ENCODE results near the gene RUNX1.

The RUNX1 gene

DNA sequence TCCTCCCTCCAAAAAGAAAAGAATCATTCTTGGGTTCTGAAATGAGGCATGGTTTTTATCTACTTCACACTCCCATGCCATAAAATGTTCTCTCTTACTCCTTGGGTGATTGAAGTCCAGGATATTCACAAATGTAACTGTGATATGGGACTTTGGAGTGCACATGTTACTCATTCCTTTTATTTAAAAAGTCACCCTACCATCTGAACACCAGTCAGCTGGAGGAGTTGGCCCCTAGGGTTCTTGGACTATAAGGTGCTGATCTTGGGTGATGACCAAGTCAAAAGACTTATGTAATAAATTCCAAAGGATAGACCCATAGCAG lies 251.9 kb downstream of the RUNX1 start:
- DNase-seq: no peak
- TF ChIP-seq GATA1 (IDR thresholded peaks at IDR 0.05; ENCODE audit: low read depth, low read length) (no peak), POLR2A (IDR thresholded peaks at IDR 0.05; ENCODE audit: low read length) (no peak)

DNA sequence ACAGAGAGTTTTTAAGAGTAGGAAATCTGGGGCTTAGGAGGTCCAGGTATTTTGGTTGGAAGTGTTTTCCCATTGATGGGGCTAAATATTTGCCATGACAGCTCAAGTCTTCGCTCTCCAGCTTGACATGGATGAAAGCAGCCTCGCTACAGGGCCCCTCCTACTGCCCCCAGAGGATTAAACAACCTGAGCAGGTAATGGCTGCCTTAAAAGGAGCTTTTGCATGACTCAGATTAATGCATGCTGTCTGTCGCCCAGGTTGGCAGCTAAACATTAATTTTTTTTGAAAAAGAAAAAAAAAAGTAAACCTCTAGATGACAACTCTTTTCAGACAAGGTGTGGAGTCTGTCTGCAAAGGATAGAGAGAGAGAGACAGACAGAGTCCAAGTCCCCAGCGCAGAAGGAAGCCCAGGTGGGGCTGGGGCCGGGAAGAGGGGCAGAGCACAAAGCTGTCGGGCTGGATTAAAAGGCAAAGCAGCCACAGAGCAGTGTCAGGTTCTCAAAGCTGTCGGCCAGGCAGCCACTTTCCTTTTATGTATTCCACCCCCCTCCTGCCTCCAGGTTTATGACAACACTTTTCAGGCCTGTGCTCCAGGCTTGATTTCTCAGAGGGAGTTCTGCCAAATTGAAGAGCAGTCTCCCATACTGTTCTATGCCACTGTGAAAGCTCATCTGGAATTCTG lies 252.4 kb downstream of the RUNX1 start:
- no peak for TF ChIP-seq GATA1 (IDR thresholded peaks at IDR 0.05; ENCODE audit: low read depth, low read length)
- TF ChIP-seq POLR2A (IDR thresholded peaks at IDR 0.05; ENCODE audit: low read length): no peak
- DNase-seq: no peak

GRCh38 chr21:34795548-34796180 lies 253.4 kb downstream of the RUNX1 start:
- no peak for DNase-seq
- no peak for TF ChIP-seq GATA1 (IDR thresholded peaks at IDR 0.05; ENCODE audit: low read depth, low read length)
- no peak for TF ChIP-seq POLR2A (IDR thresholded peaks at IDR 0.05; ENCODE audit: low read length)

GRCh38 chr21:34795175-34795547 lies 253.9 kb downstream of the RUNX1 start:
- no peak for DNase-seq
- no peak for TF ChIP-seq POLR2A (IDR thresholded peaks at IDR 0.05; ENCODE audit: low read length)
- TF ChIP-seq GATA1 (IDR thresholded peaks at IDR 0.05; ENCODE audit: low read depth, low read length): no peak

DNA sequence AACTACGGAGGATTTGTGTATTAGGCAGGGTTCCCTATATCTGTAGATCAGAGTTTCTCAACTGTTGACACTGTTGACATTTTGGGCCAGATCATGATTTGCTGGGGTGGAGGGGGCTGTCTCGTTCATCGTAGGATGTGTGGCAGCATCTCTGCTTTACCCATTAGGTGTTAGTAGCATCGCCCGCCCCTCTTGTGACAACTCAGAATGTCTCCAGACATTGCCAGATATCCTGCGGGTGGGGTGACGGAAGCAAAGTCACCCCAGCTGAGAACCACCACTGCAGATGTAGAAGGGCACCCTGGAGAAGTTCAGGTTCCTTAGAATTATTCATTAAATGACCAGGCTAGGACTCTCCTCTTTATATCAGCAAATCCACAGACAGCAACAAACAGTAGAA lies 254.4 kb downstream of the RUNX1 start:
- TF ChIP-seq GATA1 (IDR thresholded peaks at IDR 0.05; ENCODE audit: low read depth, low read length) (no peak), POLR2A (IDR thresholded peaks at IDR 0.05; ENCODE audit: low read length) (no peak)
- no peak for DNase-seq

DNA sequence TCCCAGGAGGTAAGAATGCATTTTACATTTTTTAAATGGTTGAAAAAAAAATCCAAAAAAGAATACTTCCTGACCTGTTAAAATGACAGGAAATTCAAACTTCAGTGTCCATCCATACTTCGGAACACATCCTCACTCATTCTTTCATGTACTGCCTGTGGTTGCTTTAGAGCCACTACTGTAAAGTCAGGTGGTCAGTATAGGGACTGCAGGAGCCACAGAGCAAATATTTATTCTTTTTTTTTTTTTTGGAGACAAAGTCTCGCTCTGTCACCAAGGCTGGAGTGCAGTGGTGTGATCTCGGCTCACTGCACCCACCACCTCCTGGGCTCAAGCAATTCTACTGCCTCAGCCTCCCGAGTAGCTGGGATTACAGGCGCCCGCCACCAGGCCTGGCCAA lies 255.6 kb downstream of the RUNX1 start:
- no peak for DNase-seq

GRCh38 chr21:34792504-34793089 lies 256.5 kb downstream of the RUNX1 start:
- TF ChIP-seq POLR2A (IDR thresholded peaks at IDR 0.05; ENCODE audit: low read length) (no peak), GATA1 (IDR thresholded peaks at IDR 0.05; ENCODE audit: low read depth, low read length) (no peak)
- no peak for DNase-seq

More for the DNA sequence above, 255.6 kb downstream of the RUNX1 start:
- TF ChIP-seq GATA1 (IDR thresholded peaks at IDR 0.05; ENCODE audit: low read depth, low read length) (no peak), POLR2A (IDR thresholded peaks at IDR 0.05; ENCODE audit: low read length) (no peak)

DNA sequence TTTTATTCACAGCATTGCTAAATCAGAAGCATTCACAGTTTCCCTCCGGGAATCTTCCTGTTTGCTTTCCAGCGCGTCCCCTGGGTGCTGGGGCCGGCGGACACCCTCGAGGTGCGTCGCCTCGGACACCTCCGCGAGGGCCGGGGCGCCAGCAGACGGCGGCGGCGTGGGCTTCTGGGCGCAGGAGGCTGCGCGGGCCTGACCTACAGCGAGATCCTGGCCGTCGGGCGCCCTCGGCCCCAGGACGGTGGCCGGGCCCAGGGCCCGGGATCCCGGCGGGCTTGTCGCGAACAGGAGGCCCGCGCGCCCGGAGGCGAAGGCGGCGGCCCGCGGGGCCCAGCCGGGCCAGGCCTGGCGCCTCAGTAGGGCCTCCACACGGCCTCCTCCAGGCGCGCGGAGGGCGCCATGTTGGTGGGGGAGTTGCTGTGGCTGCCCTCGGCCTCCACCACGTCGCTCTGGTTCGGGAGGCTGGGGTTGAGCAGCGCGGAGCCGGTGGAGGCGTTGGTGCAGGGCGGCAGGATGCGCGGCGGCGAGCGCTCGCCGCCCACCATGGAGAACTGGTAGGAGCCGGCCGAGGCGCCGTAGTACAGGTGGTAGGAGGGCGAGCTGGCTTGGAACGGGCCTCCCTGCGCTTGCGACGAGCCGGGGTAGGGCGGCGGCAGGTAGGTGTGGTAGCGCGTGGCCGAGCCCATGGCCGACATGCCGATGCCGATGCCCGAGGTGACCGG lies 257.2 kb downstream of the RUNX1 start:
- TF ChIP-seq POLR2A (IDR thresholded peaks at IDR 0.05; ENCODE audit: low read length) (no peak), GATA1 (IDR thresholded peaks at IDR 0.05; ENCODE audit: low read depth, low read length) (no peak)
- no peak for DNase-seq

DNA sequence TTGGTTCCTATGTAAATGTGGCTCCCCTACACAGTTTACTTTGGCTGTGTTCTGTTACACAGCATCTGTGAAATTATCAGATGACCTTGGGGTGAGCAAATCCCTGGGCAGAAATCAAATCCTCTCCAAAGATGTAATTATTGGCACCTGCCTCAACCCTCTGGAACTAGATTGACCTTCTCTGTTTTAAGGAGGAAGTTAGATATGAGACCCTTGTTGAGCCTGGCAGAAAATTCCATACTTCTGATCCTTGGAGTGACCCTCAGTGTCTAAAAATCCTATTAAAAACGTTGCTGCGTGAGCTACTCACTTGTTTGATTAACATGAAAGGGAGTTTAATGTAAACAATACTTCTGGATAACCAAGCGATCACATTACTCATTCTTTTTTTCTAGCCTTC lies 258.3 kb downstream of the RUNX1 start:
- no peak for DNase-seq
- TF ChIP-seq GATA1 (IDR thresholded peaks at IDR 0.05; ENCODE audit: low read depth, low read length): no peak
- no peak for TF ChIP-seq POLR2A (IDR thresholded peaks at IDR 0.05; ENCODE audit: low read length)

- TF ChIP-seq POLR2A (IDR thresholded peaks at IDR 0.05; ENCODE audit: low read length) (no peak), GATA1 (IDR thresholded peaks at IDR 0.05; ENCODE audit: low read depth, low read length) (no peak)
Observed at GRCh38 chr21:34790341-34790740, 258.8 kb downstream of the RUNX1 start.

GRCh38 chr21:34788879-34789278 lies 260.2 kb downstream of the RUNX1 start:
- no peak for TF ChIP-seq POLR2A (IDR thresholded peaks at IDR 0.05; ENCODE audit: low read length)
- TF ChIP-seq GATA1 (IDR thresholded peaks at IDR 0.05; ENCODE audit: low read depth, low read length): no peak
- no peak for DNase-seq

More at GRCh38 chr21:34790341-34790740, 258.8 kb downstream of the RUNX1 start:
- DNase-seq: no peak

- TF ChIP-seq GATA1 (IDR thresholded peaks at IDR 0.05; ENCODE audit: low read depth, low read length): no peak
- TF ChIP-seq POLR2A (IDR thresholded peaks at IDR 0.05; ENCODE audit: low read length): no peak
- DNase-seq: no peak
Observed at GRCh38 chr21:34783815-34784214, 265.3 kb downstream of the RUNX1 start.

DNA sequence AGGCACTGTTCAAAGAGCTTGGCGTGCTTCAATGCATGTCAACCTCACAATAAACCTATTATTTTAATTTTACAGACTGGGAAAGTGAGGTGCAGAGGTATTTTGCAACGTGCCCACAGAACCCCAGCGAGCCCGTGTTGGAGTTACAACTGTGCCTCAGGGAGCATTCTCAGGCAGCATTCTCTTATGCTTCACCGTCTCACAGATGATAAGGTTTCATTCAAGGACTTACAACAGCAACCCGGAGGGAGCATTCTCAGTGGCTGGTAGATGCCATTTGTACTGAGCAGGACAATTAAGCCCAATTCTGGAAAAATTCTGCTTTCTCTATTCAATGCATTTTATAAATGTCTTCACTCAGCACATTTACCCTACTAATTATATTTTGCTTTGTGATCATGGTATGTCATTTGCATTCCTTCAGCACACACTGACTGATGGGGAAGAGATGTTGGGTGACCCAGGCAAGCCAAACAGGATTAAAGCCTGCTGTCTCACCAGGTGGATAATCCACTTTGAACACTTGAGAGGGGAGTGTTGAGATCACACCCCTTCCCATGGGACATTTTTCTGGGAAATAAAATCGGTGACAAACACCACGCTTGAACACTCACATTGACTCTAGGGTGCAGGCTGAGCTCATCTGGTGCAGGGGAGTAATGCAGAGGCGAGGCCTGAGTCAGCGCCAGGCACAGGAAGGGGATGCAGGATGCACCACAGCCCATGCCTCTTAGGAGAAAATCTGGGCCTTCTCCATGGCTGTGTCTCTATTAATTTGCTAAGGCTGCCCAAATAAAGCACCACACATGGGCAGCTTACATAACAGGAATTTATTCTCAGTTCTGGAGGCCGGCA lies 266.4 kb downstream of the RUNX1 start:
- TF ChIP-seq GATA1 (IDR thresholded peaks at IDR 0.05; ENCODE audit: low read depth, low read length): no peak
- no peak for TF ChIP-seq POLR2A (IDR thresholded peaks at IDR 0.05; ENCODE audit: low read length)
- DNase-seq: no peak

Measured in erythroblast (primary cell).